Activated CD4-positive, CD25-positive, alpha-beta regulatory T cell treated with anti-CD3 and anti-CD28 coated beads, Interleukin-2, amount 50 U/mL, for 24 hours (primary cell): ENCODE data around the gene C19orf81.

ENCODE experiments used
- ATAC-seq, 2 donors: fragments of 150-1000 bp; cut with Tn5 transposase; one replicate each; pipeline ENCODE4 v1.10.0; 2021; ENCODE audit warnings: mild to moderate bottlenecking in 1 of 2, moderate library complexity in 1 of 2

The C19orf81 gene

GRCh38 chr19:50686310-50687032, 37.2 kb downstream of the C19orf81 start:
- no peak for ATAC-seq

DNA sequence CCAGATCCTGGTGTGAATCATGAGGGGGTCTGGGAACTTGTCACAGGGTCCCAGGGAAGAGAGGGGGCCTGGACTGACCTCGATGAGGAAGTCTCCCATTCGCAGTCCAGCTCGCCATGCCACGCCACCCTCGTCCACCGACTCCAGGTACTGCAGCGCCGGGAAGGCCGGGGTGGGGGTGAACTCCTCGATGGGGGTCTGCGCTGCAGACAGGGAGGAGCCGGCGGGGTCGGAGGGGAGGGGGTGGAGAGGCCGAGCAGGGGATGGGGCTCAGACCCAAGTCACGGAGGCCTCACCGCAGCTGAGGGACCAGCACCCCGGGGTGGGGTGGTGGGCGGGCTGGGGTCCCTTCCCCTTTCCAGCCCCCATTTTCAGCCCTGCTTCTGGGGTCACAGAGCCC, 39.5 kb downstream of the C19orf81 start:
- no peak for ATAC-seq

- no peak for ATAC-seq
Observed at GRCh38 chr19:50690439-50690838, 41.2 kb downstream of the C19orf81 start.

DNA sequence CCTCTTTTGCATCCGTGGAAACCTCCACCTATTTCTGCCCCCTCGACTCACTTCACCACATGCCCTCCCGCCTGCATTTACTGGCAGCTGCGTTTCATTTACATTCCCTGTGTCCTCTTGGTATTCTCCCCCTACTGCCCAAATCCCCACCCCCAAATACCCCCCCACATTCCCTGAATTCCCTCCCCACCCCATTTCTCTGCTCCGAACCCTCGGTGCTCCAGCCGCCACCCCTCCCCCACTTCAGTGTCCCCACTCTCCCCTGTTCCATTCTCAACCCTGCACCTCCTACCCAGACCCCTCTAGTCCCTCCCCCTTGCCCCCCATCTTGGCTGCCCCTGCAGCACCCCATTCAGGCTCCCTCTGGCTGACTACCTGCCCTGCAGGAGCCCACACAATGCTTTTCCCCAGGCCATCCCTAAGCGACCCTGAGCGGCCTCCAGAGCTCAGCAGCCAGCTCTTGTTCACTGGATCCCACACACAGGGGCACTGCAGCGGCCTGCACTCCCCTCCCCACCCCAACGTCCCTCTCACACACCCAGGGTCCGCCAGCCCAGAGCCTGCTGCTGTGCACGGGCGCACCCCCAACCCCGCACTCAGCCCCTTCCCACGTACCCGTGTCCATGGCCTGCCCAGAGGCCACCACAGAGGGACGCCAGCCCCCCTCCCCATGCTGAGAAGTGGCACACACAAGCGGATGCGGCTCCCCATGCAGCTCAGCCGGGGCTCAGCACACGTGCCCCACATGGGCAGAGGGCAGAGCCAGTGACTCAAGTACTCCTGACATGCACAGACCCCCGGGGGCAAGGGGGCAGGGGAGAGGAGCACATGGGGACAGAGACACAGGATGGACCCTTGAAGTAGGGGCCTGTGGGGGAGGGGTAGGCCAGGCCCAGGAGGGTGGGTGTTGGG, 44.1 kb downstream of the C19orf81 start:
- no peak for ATAC-seq

DNA sequence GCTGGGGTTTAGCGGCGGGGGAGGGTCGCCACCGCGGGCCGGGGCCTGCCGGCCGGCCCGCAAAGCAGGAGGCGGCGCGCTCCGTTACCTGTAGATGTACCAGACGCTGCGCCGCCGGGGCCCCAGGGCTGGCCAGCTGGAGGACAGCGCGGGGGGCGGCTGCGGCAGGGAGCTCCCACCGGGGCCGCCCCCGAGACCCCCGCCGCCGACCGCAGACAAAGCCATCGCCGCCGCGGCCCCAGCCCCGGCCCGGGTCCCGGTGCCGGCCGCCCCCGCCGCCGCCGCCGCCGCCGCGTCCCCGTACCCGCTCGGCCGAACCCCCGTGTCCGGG, 45.5 kb downstream of the C19orf81 start:
- ATAC-seq, result no peak

GRCh38 chr19:50695251-50696093, 46.2 kb downstream of the C19orf81 start:
- no peak for ATAC-seq

GRCh38 chr19:50696094-50696483, 46.8 kb downstream of the C19orf81 start:
- ATAC-seq, result no peak

DNA sequence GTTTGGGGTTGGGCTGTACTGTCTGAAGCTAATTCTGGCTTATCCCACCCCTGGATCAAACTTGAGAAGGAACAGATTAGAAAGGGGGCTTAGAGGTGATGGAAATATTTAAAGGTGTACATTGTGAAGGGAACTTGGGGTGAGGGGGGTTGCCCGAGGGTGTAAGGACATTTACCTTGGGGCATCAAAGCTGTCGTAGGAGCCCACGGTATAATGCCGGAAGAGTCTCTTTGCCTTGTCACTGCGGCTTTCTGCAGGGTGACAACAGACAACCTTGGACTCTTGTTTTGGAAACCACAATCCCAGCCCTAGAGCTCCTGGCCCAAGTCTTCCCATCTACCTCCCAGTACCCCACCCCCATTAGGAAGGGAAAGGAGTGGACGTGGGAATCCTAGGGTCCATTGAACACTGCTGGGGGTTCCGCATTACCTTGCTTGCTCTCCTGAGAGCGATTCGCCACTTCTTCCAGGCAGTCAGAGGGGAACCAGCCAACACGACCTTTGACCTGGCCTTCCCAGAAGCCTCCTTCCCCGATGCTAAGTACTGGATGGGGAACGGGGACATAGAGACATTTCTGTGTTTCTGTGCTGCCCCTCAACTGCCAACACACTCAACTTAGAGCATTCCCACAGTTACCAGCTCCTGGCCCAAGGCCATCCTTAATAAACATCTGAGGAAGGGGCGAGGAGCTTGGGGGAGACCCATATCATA, 48.3 kb downstream of the C19orf81 start:
- no peak for ATAC-seq

- ATAC-seq, result no peak
Observed at GRCh38 chr19:50701367-50701985, 52.2 kb downstream of the C19orf81 start.

DNA sequence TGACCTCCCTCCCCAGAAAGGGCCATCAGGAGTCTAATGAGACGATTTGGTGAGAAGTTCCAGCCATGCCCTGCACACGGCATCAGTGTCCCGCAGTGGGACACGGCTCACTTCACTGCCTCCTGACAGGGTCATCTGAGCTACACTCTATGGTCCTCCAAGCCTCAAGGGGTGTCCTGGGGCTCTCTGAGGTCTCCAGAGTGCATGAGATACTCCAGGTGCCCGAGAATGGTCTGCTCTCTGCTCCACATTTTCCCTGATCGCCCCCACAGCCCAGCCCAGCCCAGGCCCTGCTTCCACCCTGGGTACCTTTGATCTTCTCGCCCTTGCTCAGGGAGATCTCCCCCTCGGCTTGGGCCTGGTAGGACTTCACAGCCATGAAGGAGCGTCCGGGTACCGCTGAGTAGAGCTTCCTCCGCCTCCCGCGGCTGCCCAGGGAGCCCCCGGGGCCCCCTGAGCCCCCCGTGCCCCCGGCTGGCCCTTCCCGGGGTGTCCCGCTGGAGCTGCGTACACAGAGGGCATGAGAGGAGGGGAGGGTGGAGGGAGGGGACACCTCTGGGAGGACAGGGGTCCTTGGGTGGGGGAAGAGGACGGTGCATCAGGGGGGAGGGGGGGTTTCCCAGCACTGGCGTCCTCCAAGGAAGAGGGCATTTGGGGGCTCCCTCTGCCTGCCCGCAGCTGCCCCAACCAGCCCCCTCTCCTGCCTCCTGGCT, 53.1 kb downstream of the C19orf81 start:
- no peak for ATAC-seq

DNA sequence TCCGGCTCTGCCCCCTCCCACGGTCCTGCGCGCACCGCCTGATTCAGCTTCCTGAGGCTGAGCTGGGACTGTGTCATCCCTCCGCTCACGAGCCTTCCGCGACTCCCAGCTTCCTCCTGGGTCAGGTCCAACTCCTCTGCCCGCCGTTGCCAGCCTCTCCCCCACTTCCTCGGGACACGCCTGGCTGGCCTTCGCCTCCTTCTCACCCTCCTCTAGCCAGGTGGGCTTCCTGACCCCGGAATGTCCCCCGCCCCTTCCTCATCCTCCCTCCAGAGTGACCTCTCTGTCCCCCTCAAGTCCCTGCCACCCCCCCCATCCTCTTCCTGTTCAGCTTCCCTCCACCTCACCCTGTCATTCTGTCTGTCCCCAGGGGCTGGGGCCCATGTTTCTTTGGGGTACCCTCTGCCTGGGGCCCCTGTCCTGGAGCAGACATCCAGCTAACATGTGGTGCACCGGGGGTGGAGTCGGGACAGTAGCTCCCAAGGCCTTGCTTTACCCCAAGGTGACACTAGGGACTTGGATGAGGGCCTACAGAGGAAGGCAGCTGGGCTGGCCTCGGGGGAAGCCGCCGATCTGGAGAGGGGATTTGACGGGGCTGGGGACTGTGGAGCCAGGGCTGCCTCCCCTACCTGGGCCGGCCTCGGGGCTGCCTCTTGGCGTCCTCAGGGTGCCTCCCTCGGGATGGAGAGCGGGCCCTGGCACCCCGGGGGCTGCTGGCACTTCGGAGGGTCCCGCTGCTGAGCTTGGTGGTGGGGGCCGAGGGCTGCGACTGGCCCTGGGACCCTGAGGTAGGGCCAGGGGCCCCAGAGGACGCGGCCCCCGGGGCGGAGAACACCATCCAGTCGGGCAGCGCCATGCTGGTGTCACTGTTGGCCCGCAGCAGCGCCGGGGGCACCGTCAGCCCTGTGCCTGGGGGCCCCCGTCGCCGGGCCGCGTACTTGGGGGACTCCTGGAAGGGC, 53.9 kb downstream of the C19orf81 start:
- ATAC-seq, result no peak

- ATAC-seq, result no peak
Observed at GRCh38 chr19:50703915-50704796, 54.9 kb downstream of the C19orf81 start.

GRCh38 chr19:50705422-50706019, 56.3 kb downstream of the C19orf81 start:
- peak; percentile 51 for ATAC-seq

DNA sequence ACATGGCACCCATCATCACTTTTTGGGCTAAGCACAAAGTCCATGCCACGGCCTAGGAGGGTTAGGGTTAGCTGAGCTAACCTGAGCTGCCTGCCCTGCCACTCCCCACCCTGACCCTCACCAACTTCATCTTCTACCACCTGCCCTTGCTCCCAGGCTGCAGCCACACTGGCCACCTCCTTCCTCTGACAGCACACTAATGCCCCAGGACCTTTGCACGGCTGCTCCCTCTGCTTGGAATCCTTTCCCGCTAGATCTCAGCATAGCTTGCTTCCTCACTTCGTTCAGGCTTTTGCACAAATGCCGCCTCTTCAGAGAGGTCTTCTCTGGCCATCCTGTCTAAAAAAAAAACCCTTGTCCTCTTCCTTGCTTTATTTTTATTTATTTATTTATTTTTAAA, 57.1 kb downstream of the C19orf81 start:
- ATAC-seq, result no peak

- no peak for ATAC-seq
Observed at GRCh38 chr19:50708179-50708879, 59.1 kb downstream of the C19orf81 start.
